Panc1 (cell line): Measurements from ENCODE around the gene HELZ2.

Experiments
- CTCF ChIP-seq: fragments of 450-650 bp; IDR thresholded peaks from 2 replicates; pipeline ENCODE4 v1.5.1; 2017; ENCODE audit warnings: mild to moderate bottlenecking
- POLR2AphosphoS5 ChIP-seq: IDR thresholded peaks from 2 replicates; pipeline ENCODE4 v1.6.1; 2012; ENCODE audit warnings: mild to moderate bottlenecking, low read depth, low read length, moderate library complexity
- REST ChIP-seq, 2 experiments: IDR thresholded peaks; 2 replicates each; pipeline ENCODE4 v1.6.1; 2011 to 2012; ENCODE audit warnings: low read depth in 2 of 2, control low read depth in 1 of 2, low read length in 1 of 2, mild to moderate bottlenecking in 1 of 2, moderate library complexity in 1 of 2; ENCODE audit not compliant: insufficient read depth in 1 of 2
- SIN3A ChIP-seq: IDR thresholded peaks from 2 replicates; pipeline ENCODE4 v1.6.1; 2012; ENCODE audit warnings: low read depth, mild to moderate bottlenecking, low read length, moderate library complexity, borderline replicate concordance; ENCODE audit not compliant: insufficient read depth
- TCF7L2 ChIP-seq: IDR thresholded peaks from 2 replicates; pipeline ENCODE4 v1.6.1; 2011; ENCODE audit warnings: mild to moderate bottlenecking, low read depth, low read length, inconsistent platforms

GRCh38 chr20:63564036-63564810 is 9.8 kb downstream of the HELZ2 start:
- TF ChIP-seq CTCF: no peak
- no peak for TF ChIP-seq POLR2AphosphoS5
- no peak for TF ChIP-seq TCF7L2
- no peak for TF ChIP-seq REST (IDR thresholded peaks at IDR 0.05; ENCODE audit: insufficient read depth in 1 of 2, low read depth in 2 of 2, low read length in 1 of 2)
- TF ChIP-seq SIN3A: no peak
